Lower leg skin (tissue), 4 donors: ENCODE data around the gene WFDC1. TPM values are rescaled to one million over a fixed set of nuclear protein-coding genes. Genes with fewer than 3 reads are reported as not detected.

Experiments
- DNase-seq, 2 donors: peaks; one replicate each; pipeline ENCODE4 v3.0.0-alpha.2; 2019; ENCODE audit warnings: low spot score in 2 of 2
- H3K4me3 ChIP-seq: fragments of 200-600 bp; sonication (generic); 2 replicates; pipeline ENCODE4 v1.5.1; 2017; ENCODE audit warnings: mild to moderate bottlenecking, low read depth; ENCODE audit not compliant: poor library complexity, severe bottlenecking
- CTCF ChIP-seq, 3 donors: fragments of 450-650 bp; IDR thresholded peaks; one replicate each; pipeline ENCODE4 v1.5.1; 2016; ENCODE audit warnings: antibody characterized with exemption in 3 of 3, mild to moderate bottlenecking in 3 of 3, moderate library complexity in 2 of 3
- POLR2A ChIP-seq, 2 donors: fragments of 450-650 bp; IDR thresholded peaks; one replicate each; pipeline ENCODE4 v1.6.1; 2016 to 2017; ENCODE audit warnings: antibody characterized with exemption in 2 of 2, mild to moderate bottlenecking in 1 of 2, moderate library complexity in 1 of 2
- WGBS, 2 donors: methylation state at CpG; one replicate each; pipeline ENCODE4 v1.1.5; 2018; 5-methylcytosine and 5-hydroxymethylcytosine counted together
- intact Hi-C: fragments of 100-400 bp; cut with DNase I; formaldehyde crosslinking; loops from one replicate; pipeline ENCODE4 v1.15.0; 2023; ENCODE audit warnings: low total_unique reads
- total RNA-seq, 4 donors: library from RNA; depleted of rRNA; stranded (reverse); fragments of >200 nt; gene quantifications; one replicate each; pipeline ENCODE4 v1.1.0, GENCODE V29; 2016

Gene WFDC1
- total RNA-seq, 4 donors from 2014 or later: 0.91 to 2.2 (median 1.3) TPM; not detected in 1

- no peak overlapping the region for H3K4me3 ChIP-seq
- DNase-seq: no peak
- intact Hi-C loops: no loop called here
- WGBS, 2 donors: 77 to 94% methylated on average over 8 of the region's 8 CpGs
- TF ChIP-seq POLR2A (IDR thresholded peaks at IDR 0.05) (no peak), CTCF (IDR thresholded peaks at IDR 0.05) (no peak)
Observed at GRCh38 chr16:84344781-84345180, 50.1 kb downstream of the WFDC1 start.

- H3K4me3 ChIP-seq: no peak overlapping the region
- intact Hi-C loops: no loop called here
- WGBS, 2 donors: 79 to 85% methylated on average over 9 of the region's 9 CpGs
- TF ChIP-seq POLR2A (IDR thresholded peaks at IDR 0.05): no peak
- no peak for TF ChIP-seq CTCF (IDR thresholded peaks at IDR 0.05)
- DNase-seq: no peak
Observed at GRCh38 chr16:84347161-84347560, 52.5 kb downstream of the WFDC1 start.

GRCh38 chr16:84348386-84348888 is 53.8 kb downstream of the WFDC1 start:
- DNase-seq: no peak
- no peak for TF ChIP-seq POLR2A (IDR thresholded peaks at IDR 0.05)
- no peak for TF ChIP-seq CTCF (IDR thresholded peaks at IDR 0.05)
- intact Hi-C loops: no loop called here
- WGBS, 2 donors: 67 to 70% methylated on average over 6 of the region's 6 CpGs
- H3K4me3 ChIP-seq: no peak overlapping the region

- H3K4me3 ChIP-seq: no peak overlapping the region
- DNase-seq: no peak
- TF ChIP-seq POLR2A (IDR thresholded peaks at IDR 0.05): no peak
- no peak for TF ChIP-seq CTCF (IDR thresholded peaks at IDR 0.05)
- WGBS, 2 donors: 85 to 88% methylated on average over 11 of the region's 11 CpGs
- intact Hi-C loops: no loop called here
Observed at GRCh38 chr16:84349862-84350684, 55.4 kb downstream of the WFDC1 start.

DNA sequence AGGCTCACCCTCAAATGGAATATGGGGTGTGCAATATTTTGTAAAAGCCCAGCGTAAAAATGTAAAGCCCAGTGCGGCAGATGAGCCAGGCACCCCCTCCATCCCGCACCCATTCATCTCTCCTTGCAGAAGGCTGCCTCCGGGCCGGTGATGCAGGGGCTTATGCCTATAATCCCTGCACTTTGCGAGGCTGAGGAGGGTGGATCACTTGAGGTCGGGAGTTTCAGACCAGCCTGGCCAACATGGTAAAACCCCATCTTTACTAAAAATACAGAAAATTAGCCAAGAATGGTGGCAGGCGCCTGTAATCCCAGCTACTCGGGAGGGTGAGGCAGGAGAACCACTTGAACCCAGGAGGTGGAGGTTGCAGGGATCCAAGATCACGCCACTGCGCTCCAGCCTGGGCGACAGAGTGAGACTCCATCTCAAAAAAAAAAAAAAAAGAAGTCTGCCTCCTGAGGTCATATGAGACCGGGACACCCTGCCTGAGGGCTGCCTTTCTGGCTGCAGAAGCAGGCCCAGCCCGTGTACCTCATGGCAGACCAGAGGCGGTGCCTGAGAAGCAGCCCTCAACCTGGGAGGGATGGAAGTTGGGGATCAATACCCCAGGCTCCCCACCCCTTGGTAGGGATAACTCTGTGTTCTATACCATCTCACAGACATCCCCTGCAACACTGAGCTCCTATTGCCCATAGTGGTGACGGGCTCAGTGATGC is 56.2 kb downstream of the WFDC1 start:
- WGBS, 2 donors: 85 to 90% methylated on average over 15 to 16 of the region's 16 CpGs
- no peak for DNase-seq
- no peak for TF ChIP-seq POLR2A (IDR thresholded peaks at IDR 0.05)
- TF ChIP-seq CTCF (IDR thresholded peaks at IDR 0.05): no peak
- intact Hi-C loops: no loop called here
- H3K4me3 ChIP-seq: no peak overlapping the region
